GM12878 (cell line): ENCODE measurements around the gene DENND6A. TPM values are rescaled to one million over a fixed set of nuclear protein-coding genes. Genes with fewer than 3 reads are reported as not detected.

Experiments
- BMI1 ChIP-seq: fragments of 450-650 bp; IDR thresholded peaks from 2 replicates; pipeline ENCODE4 v1.6.1; 2016; ENCODE audit warnings: mild to moderate bottlenecking, moderate library complexity, borderline replicate concordance
- CUX1 ChIP-seq: IDR thresholded peaks from 2 replicates; pipeline ENCODE4 v1.6.1; 2012; ENCODE audit warnings: improper control_type of control experiment, low read depth, low read length; ENCODE audit not compliant: insufficient replicate concordance
- FOXK2 ChIP-seq: fragments of 450-650 bp; IDR thresholded peaks from 2 replicates; pipeline ENCODE4 v1.6.1; 2017; ENCODE audit warnings: mild to moderate bottlenecking, moderate library complexity
- FOXM1 ChIP-seq: IDR thresholded peaks from 2 replicates; pipeline ENCODE4 v1.6.1; 2012; ENCODE audit warnings: low read depth, mild to moderate bottlenecking, inconsistent platforms, low read length, moderate library complexity
- HSF1 ChIP-seq: fragments of 150-350 bp; IDR thresholded peaks from 2 replicates; pipeline ENCODE4 v1.6.1; 2014; ENCODE audit warnings: mild to moderate bottlenecking, low read depth, low read length
- RAD51 ChIP-seq: fragments of 450-650 bp; IDR thresholded peaks from 2 replicates; pipeline ENCODE4 v1.6.1; 2016; ENCODE audit warnings: moderate library complexity, mild to moderate bottlenecking, inconsistent platforms
- SKIL ChIP-seq: fragments of 450-650 bp; IDR thresholded peaks from 2 replicates; pipeline ENCODE4 v1.6.1; 2017; ENCODE audit warnings: mild to moderate bottlenecking, low read depth, inconsistent platforms; ENCODE audit not compliant: poor library complexity, severe bottlenecking
- STAT1 ChIP-seq: fragments of 450-650 bp; conservative IDR thresholded peaks from 2 replicates; pipeline ENCODE4 v1.6.1; 2014; ENCODE audit warnings: antibody characterized with exemption, mild to moderate bottlenecking
- STAT3 ChIP-seq: IDR thresholded peaks from 2 replicates; pipeline ENCODE4 v1.6.1; 2011; ENCODE audit warnings: low read depth, low read length, improper control_type of control experiment
- TAF1 ChIP-seq: IDR thresholded peaks from 2 replicates; pipeline ENCODE4 v1.6.1; 2011; ENCODE audit warnings: mild to moderate bottlenecking, low read depth, low read length, borderline replicate concordance
- polyA plus RNA-seq, 11 experiments: library from polyadenylated mRNA; depleted of rRNA in 4 of 11; unstranded in 6 of 11; stranded (reverse) in 5 of 11; fragments of >200 nt; fragmentation: Nextera tagmentation in 4 of 11; fragmentation: Illumina TruSeq in 1 of 11; extraction: Ambion mirVana in 4 of 11; extraction: Trizol in 1 of 11; gene quantifications; 1 replicate in 1 of 11; 2 replicates in 10 of 11; pipeline versions ENCODE4 v1.2.1 to v1.2.3, GENCODE V29; 2011 to 2016; ENCODE audit warnings: inconsistent platforms in 2 of 11, missing spikeins in 2 of 11, low read depth in 1 of 11
- total RNA-seq, 4 experiments: library from RNA; depleted of rRNA in 3 of 4; stranded (reverse); fragments of >200 nt in 3 of 4; fragmentation: Illumina TruSeq in 1 of 4; extraction: Trizol in 1 of 4; gene quantifications; 2 replicates each; pipeline versions ENCODE4 v1.2.1 to v1.2.3, GENCODE V29; 2013 to 2021

The DENND6A gene
- total and polyA plus RNA-seq, 10 of the 15 experiments (the other 5 are each of a cell fraction or from before 2014, with no cell fraction given), result 1.8 to 15.3 (median 10.3) TPM

- TF ChIP-seq CUX1 (no peak), HSF1 (no peak), FOXK2 (no peak), STAT1 (no peak), RAD51 (peak; percentile 56; the same call in 1 of the 2 replicates), SKIL (no peak), TAF1 (no peak), FOXM1 (no peak), STAT3 (no peak), BMI1 (no peak)
Measured at GRCh38 chr3:57673156-57673555, 19.7 kb downstream of the DENND6A start (continued).
